Fibroblast of upper back skin (primary cell): Measurements from ENCODE around the gene NEK1.

ENCODE experiments used
- DNase-seq: peaks from one replicate; pipeline ENCODE4 v3.0.0-alpha.2; 2013

NEK1 gene

DNA sequence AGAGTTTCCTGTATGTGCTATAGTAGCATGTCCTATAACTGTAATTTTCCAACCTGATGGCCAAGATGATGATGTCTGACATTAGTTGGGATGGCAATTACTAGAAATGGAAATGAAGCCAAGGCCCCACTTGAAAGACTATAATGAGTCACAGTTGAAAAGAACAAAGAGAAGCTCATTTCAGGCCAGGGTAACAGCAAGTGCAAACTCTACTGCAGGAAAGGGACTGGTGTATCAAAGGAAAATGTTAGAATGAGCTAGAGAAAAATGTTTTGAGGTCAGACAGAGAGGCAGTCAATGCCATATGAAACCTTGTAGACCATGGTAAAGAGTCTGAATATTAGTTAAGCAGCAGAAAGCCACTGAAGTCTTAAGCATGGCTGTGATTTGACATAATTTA, 195.4 kb downstream of the NEK1 start:
- DNase-seq = no peak

DNA sequence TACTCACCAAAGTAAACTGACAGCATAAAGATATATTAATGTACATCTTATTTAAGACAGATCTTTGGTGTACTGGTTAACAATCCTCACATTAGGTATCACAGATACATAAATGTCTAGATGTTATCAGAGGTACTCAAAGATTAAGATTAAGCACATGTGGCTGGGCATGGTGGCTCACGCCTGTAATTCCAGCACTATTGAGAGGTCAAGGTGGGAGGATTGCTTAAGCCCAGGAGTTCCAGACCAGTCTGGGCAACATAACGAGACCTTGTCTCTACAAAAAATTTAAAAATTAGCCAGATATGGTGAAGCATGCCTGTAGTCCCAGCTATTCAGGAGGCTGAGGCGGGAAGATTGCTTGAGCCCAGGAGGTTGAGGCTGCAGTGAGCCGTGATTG, 195.9 kb downstream of the NEK1 start:
- no peak for DNase-seq

- no peak for DNase-seq
Measured at GRCh38 chr4:169414913-169415312, 197.5 kb downstream of the NEK1 start.

DNA sequence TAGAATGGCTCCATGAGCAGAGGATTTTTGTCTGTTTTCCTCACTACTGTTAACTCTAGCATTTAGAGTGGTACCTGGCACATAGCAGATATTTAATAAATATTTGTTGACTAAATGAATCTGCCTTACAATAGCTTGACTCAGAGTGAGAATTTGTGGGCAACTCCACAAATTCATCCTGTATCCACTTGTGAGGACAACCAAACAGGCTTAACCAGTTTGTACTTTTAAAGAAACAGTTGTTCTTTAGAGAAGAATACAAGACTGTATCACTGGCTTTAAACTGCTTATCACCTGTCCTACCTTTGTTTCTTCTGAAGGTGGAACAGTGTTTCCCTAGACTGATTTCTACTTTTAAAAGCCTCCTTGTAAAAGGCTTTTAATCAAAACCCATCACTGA, 200.3 kb downstream of the NEK1 start:
- no peak for DNase-seq

GRCh38 chr4:169410839-169411770, 201.3 kb downstream of the NEK1 start:
- DNase-seq = peak; percentile 78

DNA sequence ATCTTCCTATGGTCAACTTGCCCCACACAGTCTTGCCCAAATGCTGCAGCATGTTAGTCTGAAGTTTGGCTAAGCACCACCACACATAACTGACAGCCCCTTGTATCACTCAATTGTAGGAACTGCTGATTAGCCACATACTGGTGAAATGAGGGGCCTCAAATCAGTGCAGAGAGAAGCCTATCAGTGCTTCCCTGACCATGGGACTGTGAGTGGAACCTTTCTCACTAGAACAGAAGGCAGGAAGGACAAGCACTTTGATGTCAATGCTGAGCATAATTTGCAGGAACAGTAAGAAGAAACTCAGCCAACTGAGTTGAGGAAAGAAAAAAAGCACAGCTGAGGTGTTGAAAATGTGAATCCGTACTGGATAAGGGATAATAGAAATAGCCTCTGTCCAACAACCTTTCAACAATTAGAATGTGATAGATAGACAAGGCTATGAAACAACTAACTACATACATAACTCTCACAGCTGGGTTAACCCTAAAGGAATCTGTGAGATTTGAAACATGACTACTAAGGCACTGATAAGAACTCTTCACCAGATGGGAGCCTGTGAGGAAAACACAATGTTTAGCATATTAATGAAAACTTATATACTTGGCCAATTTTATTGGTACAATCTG, 205.1 kb downstream of the NEK1 start:
- DNase-seq = peak; percentile 47

GRCh38 chr4:169404960-169405359, 207.4 kb downstream of the NEK1 start:
- no peak for DNase-seq

GRCh38 chr4:169400832-169401231, 211.6 kb downstream of the NEK1 start:
- no peak for DNase-seq

- DNase-seq = no peak
Measured at GRCh38 chr4:169399976-169400767, 212.2 kb downstream of the NEK1 start.

DNA sequence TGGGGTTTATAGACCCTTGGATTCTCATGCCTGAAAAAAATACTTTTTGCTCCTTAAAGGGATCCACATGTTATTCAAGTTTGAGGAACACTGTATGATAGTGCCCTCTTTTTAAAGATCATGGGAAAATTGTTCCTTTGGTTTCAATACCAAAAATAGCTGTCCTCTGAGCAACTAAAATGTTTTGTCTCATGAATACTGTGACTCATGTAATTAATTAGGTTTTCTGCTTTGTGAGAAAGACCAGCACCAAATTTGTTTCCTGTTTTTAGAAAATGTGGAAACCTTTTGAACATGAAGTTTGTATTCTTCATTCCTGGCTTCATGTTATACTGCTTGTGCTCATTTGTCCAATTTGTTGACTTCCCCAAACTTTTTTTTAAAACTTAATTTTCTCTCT, 214.1 kb downstream of the NEK1 start:
- peak; percentile 80 for DNase-seq

DNA sequence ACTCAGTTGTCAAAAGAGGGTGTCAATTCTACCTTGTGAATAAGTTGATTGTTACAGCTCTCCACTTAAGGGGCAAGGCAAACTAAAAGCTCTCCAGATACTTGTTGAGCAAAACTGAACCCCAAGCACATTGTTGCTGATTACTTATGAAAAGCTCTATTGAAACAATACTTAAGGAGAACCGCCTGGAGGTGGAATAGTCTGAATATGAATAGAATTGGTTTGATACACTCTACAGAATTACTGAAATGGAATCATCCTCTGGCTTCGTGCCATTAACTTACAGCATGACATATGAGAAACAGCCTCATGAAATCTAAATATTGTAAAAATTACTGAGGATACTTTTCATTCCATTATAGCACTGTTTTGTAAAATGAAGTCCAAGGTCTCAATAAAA, 214.6 kb downstream of the NEK1 start:
- DNase-seq = peak; percentile 74

- DNase-seq = peak; percentile 67
Measured at GRCh38 chr4:169385376-169385775, 227.0 kb downstream of the NEK1 start.

- DNase-seq = no peak
Measured at GRCh38 chr4:169384779-169385178, 227.6 kb downstream of the NEK1 start.

- DNase-seq = peak; percentile 96
Measured at GRCh38 chr4:169383724-169384123, 228.7 kb downstream of the NEK1 start.

- no peak for DNase-seq
Measured at GRCh38 chr4:169379688-169380087, 232.7 kb downstream of the NEK1 start.

GRCh38 chr4:169377367-169377766, 235.0 kb downstream of the NEK1 start:
- DNase-seq = no peak

- DNase-seq = no peak
Measured at GRCh38 chr4:169376421-169376820, 236.0 kb downstream of the NEK1 start.

GRCh38 chr4:169372791-169373190, 239.6 kb downstream of the NEK1 start:
- no peak for DNase-seq

DNA sequence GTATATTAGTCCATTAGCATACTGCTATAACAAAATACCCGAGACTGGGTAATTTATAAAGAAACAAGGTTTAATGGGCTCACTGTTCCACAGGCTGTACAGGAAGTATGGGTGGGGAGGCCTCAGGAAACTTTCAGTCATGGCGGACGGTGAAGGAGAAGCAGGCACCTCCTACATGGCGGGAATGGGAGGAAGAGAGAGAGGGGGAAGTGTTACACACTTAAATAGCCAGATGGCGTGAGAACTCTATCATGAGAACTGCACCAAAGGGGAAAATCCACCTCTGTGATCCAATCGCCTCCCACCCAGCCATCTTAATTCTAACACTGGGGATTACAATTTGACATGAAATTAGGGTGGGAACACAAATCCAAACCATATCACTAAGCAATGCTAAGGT, 242.7 kb downstream of the NEK1 start:
- DNase-seq = no peak

- no peak for DNase-seq
Measured at GRCh38 chr4:169367826-169368225, 244.6 kb downstream of the NEK1 start.

DNA sequence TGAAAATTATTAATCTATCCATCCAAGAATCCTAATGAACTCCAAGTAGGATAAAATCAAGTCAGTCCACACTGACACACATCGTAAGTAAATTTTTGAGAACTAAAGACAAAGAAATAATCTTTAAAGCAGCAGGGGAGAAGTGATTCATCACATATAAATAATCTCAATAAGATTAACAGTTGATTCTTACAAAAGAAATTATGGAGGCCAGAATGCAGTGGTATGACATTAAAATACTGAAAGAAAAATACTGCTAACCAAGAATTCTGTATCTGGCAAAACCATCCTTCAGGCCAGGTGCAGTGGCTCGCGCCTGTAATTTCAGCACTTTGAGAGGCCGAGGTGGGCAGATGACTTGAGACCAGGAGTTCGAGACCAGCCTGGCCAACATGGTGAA, 245.6 kb downstream of the NEK1 start:
- no peak for DNase-seq

DNA sequence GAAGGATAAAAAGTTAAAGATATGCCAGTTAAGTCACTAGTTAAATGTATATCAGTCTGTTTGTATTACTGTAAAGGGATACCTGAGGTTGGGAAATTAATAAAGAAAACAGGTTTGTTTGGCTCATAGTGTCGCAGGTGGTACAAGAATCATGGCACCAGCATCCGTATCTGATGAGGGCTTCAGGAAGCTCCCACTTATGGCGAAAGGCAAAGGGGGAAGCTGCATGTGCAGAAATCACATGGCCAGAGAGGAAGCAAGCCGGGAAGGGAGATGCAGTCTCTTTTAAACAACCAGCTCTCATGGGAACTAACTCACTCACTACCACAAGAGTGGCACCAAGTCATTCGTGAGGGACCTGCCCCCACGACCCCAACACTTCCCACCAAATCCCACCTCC, 249.8 kb downstream of the NEK1 start:
- DNase-seq = no peak

GRCh38 chr4:169361756-169362155, 250.6 kb downstream of the NEK1 start:
- no peak for DNase-seq

DNA sequence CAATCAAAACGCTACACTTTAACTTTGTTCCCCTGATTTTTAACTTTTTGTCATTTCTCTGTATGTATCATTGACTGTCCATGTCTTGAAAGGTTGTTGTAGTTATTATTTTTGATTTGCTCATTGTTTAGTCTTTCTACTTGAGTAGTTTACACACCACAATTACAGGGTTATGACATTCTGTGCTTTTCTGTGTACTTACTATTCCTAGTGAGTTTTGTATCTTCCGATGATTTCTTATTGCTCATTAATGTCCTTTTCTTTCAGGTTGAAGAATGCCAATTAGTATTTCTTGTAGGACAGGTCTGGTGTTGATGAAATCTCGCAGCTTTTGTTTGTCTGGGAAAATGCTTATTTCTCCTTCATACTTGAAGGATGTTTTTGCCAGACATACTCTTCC, 252.4 kb downstream of the NEK1 start:
- DNase-seq = no peak
